HG03025 (cell line): ENCODE measurements around the gene DDX18.
"Not testable (repeated sequence)": the region's sequence is repeated elsewhere in the genome, so short reads cannot be mapped to it uniquely, and the experiment has no call there.

Source experiments
- ATAC-seq: cut with Tn5 transposase; IDR thresholded peaks from one replicate; pipeline ENCODE4 v1.9.1; 2021; ENCODE audit warnings: mild to moderate bottlenecking, moderate library complexity; ENCODE audit not compliant: unreplicated experiment, low FRiP score

Gene DDX18

DNA sequence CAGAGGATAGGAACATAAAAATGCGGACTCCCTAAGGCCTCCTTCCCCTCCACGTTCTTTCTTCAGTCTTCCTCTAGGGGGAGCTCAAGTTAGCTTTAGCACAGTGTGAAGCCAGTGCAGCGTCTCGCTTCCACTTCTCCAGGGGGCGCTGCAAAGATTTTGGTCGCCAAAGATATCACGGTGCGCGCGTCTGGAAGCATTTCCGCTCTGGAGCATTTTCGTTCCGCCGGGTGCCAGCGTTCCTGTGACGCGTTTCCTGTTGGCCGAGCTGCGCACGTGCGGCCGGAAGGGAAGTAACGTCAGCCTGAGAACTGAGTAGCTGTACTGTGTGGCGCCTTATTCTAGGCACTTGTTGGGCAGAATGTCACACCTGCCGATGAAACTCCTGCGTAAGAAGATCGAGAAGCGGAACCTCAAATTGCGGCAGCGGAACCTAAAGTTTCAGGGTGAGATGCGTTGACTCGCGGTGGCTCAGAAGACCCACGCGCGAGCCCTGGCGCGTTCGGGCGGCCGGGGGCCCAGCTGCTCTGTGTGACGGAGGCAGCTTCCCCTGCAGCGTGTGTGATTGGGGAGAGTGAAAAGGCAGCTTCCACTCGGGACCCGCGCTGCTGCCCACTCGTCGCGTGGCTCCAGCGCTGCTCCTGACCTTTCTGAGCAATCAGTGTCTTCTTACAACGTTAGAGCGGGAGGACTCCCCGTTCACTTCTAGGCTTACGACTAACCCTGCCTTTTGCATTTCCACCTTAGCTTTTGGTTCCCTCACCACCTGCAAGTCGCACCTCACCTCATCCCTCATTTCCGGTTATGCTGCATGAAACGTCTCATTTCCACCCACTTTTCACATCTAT is at the start of gene DDX18:
Gene DDX18, plus strand, starts transcription at position 275 of the 848 bp plus-strand sequence. Its CDS starts 87 bp downstream, at position 362.
- ATAC-seq: peak; percentile 98

DNA sequence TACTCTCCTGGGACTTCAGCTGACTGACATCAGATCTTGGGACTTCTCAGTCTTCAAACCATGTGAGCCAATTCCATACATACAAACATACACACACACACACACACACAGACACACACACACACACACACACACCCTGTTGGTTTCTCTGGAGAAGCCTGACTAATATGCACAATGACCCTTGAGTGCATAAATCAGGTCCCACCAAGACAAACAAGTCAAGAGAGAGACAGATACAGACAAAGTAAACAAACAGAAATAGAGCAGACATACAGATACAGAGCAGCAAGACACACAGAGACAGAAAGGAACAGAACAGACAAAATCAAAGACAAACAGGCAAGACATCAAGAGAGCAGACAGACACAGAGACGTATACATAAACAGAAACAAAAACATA is 43.8 kb upstream of the DDX18 start:
- ATAC-seq: no peak

DNA sequence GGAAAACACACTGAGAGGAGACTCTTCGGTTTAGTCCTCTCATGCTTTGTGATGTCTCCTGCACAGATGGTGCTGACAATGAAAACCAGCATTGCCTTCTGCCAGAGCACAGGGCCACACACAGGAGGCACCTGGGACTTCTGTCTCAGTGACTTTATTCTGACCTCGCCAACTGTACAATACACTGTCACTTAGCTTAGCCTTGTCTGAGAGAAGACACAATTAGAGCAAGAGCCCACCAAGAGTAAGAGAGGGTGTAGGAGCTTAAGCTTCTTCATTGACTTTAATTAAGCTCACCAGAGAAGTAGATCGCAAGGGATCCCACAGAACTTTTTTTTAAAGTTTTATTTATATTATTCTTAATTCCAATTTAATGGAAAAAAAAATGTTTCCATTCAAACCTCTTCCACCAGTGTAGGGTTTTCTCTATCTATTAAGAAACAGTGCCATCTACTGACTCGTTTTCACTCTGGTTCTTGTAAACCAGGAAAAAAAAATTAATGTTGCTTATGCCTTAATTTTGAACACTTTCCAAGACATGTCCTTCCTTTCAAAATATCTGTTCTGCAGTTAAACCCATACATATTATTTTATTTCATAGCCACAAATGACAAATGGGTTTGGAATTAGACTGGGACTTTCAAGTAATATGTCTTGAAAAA is 42.4 kb upstream of the DDX18 start:
- ATAC-seq: no peak

DNA sequence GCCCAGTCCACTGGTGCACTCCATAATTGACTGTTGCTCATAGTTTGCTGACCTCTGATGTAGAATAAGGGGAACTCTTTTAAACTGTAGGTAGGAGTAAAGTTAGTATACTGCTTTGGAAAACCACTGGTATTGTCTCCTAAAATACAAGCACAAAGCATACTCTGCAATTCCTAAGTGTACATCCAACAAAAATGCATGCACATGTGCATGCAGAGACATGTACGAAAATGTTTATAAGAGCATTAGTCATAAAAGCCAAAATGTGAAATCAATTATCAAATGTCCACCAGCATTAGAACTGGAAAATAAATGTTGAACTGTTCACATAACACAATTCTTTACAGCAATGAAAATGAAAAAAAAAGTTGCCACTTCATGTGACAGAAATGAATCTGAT is 39.8 kb upstream of the DDX18 start:
- no peak for ATAC-seq

DNA sequence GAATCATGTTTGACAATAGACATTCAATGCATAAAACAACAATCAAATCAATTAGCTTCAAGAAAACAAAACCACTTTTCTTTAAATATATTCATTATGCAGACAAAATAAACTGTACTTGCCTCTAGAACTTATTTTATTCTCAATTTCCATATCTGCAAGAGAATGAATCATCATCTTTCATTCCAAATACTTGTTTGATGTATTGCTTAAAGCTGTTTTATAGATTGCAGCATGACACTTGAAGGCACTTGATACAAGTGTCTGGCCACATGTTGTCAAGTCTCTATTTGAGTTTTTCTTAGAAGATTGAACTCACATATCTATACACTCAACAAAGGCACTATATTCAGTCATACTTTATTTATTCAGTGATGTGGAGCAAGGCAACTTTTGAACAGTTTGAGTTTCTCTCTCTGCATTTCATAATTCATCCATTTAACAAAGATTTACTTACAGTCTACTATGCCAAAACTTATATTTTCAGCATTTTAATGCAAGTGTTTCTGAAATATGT is 38.7 kb upstream of the DDX18 start:
- ATAC-seq: no peak

DNA sequence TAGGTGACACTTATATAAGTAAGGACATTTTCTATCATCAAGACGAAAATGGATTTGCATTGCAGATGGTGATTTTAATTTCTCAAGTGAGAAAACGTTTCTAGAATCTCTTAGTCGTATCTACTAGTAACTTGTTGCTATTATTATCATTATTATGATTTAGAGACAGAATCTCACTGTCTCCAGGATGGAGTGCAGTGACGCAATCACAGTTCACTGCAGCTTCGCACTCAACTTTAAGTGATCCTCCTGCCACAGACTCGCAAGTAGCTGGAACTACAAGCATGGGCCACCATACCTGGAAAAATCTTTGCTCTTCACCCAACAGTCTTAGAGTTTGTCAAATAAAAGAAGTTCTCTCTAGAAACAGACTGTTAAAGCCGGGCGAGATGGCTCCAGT is 37.6 kb upstream of the DDX18 start:
- ATAC-seq: no peak

DNA sequence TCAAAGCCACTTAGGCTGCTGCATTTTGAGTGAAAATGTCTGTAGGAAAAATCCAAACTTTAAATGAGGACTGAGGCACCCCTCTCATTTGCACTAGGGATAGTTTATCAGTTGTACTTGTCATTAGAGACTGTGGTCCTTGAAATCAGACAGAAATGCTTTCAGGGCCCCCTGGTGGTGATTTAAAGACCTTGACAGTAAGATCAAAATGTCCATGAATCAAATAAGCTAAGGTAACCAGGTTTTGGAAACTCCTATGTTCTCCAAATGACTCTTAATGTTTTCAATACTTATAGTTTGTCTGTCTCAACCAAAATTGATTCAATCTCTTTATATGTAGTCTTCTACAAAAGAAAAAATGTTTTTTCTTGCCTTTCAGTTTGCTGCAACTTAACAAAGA is 28.8 kb upstream of the DDX18 start:
- peak; percentile 64 for ATAC-seq

DNA sequence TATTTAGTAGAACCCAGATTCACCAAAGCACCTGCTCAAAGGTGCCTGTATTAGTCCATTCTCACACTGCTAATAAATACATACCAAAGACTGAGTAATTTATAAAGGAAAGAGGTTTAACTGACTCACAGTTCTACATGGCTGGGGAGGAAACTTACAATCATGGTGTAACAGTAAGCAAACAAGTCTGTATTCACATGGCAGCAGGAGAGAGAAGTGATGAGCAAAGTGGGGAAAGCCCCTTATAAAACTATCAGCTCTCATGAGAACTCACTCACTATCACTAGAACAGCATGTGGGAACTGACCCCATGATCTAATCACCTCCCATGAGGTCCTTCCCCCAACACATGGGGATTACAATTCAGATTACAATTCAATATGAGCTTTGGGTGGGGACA is 28.0 kb upstream of the DDX18 start:
- ATAC-seq: no peak

DNA sequence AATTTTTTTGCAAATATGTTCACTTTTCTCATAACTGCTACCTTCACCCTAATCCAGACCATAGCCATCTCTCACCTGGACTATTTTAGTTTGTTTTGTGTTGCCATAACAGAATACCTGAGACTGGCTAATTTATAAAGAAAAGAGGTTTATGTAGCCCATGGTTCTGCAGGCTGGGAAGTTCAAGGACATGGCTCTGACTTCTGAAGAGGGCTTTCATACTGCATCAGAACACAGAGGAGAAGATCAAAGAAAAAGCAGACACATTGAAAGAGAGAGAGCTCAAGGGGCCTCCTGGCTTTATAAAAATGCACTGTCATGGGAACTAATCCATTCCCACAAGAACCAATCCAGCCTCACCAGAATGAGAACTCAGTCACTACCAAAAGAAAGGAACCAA is 25.0 kb upstream of the DDX18 start:
- ATAC-seq: no peak

DNA sequence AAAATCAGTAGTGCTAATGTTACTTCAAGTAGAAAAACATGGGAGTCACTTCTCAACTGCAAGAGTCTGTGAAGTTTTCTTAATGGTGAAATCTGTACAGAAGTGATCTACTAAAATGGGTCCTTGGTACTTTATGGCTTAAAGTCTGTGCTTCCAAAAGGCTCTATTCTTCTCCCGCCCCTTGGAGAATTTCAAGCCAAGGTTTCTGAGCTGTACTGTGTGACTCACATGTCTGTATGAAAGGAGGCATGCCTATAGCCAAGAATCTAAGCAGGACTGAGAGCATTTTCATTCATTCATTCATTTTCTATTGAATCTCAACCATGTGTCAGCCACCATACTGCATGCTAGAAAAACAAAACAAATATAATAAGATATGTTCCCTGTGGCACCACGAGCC is 19.8 kb upstream of the DDX18 start:
- ATAC-seq: no peak

DNA sequence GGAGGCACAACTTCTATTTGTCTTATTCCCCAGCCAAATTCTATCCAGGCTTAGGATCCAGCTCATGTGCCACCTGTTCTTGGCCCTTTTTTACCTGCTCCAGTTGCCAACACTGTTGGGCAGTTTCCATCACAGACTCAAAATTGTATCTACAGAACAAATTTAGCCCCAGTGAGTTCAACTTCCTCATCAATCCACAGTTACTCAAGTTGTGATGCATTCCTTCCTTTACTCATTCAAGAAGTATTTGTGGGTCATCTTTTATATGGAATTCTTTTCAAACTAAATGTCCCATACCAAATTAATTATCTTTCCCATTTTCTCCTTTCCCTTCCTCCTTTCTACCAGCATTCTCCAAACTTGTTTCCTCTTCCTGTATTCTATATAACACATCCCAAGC is 12.7 kb upstream of the DDX18 start:
- ATAC-seq: no peak

DNA sequence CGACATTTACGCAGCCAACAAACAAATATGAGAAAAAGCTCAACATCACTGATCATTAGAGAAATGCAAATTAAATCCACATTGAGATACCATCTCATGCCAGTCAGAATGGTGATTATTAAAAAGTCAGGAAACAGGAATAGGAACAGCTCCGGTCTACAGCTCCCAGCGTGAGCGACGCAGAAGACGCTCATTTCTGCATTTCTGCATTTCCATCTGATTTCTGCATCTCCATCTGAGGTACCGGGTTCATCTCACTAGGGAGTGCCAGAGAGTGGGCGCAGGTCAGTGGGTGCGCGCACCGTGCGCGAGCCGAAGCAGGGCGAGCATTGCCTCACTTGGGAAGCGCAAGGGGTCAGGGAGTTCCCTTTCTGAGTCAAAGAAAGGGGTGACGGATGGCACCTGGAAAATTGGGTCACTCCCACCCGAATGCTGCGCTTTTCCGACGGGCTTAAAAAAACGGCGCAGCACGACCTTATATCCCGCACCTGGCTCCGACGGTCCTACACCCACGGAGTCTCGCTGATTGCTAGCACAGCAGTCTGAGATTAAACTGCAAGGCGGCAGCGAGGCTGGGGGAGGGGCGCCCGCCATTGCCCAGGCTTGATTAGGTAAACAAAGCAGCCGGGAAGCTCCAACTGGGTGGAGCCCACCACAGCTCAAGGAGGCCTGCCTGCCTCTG is 10.7 kb upstream of the DDX18 start:
- ATAC-seq: not testable (repeated sequence)

DNA sequence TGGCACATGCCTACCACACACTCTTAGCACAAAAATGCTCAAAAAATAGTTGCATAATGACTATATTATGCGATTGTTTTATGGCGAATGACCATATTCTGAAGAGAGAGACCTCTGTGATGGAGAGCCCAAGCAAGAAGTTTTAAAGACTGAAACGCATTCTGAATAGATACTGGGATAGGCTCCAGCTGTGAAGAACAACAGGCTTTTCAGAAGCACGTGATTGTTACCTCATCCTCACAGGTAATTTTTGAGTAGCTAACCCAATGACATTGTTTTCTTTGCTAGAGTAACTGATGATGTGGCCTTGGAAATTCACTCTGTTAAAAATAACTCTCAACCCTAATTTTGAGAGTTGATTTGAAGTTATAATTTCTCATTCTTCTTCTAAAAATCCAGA is 2.0 kb upstream of the DDX18 start:
- no peak for ATAC-seq

DNA sequence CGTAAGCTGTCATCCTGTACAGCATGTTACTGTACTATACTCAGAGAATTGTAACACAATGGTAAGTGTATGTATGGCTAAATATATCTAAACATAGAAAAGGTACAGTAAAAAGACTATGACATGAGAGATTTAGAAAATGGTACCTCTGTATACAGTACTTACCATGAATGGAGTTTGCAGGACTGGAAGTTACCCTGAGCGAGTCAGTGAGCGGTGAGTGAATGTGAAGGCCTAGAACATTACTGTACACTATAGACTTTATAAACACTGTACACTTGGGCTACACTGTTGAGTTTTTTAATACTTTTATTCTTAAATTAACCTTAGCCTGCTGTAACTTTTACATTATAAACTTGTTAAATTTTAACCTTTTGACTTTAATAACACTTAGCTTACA is 1.5 kb downstream of the DDX18 start:
- no peak for ATAC-seq

DNA sequence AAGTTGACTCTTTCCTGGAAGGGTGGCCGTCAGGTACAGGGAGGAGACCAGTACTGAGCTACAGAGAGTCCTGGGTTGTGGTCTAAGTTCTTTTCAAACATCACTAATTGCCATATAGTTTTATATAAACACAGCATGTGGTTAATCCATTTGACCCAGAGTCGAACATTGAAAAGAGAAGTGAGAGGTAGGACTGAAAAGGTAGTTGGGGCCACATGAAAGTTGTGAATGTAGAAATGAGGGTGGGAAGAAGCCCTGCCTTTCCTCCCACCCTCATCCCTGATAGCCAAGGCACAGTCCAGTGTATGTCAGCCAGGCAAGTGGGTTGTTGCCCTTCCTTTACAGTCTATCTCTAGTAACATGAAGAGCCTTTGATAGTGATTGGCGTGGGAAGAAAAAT is 4.4 kb downstream of the DDX18 start:
- ATAC-seq: no peak

DNA sequence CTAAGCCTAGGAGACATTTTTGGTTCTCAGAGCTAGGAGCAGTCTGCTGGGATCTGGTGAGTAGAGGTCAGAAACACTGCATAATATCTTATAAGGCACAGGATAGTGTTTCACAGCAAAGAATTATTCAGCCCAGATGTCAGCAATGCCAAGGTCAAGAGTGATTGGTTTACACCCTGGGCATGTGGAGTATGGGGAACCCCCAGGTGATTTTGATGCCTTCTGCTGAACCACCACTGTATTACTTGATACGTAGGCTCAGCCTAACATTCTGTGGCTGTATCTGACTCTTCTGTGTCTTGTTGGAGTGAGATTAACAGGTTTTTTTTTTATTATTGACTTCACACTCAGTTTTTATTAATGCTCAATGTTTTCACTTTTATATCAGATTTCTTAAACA is 6.0 kb downstream of the DDX18 start:
- ATAC-seq: no peak

DNA sequence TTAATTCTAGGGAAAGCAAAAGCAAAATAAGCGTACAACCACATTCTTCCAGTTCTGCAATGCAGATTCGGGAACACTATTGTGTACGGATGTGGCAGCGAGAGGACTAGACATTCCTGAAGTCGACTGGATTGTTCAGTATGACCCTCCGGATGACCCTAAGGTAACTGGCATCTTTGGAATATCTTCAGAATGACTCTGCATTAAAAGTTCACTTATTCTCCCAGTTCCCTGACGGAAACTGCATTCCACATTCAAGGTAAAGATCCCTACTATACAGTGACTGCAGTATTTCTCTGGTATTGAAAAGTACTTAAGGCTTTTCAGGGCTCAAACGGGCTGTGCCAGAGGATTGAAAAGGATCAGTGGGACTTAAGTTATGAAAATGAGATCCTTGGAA is 10.9 kb downstream of the DDX18 start:
- no peak for ATAC-seq

DNA sequence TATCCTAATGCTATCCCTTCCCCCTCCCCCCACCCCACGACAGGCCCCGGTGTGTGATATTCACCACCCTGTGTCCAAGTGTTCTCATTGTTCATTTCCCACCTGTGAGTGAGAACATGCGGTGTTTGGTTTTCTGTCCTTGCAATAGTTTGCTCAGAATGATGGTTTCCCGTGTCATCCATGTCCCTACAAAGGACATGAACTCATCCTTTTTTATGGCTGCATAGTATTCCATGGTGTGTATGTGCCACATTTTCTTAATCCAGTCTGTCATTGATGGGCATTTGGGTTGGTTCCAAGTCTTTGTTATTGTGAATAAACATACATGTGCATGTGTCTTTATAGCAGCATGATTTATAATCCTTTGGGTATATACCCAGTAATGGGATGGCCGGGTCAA is 13.0 kb downstream of the DDX18 start:
- not testable (repeated sequence) for ATAC-seq

DNA sequence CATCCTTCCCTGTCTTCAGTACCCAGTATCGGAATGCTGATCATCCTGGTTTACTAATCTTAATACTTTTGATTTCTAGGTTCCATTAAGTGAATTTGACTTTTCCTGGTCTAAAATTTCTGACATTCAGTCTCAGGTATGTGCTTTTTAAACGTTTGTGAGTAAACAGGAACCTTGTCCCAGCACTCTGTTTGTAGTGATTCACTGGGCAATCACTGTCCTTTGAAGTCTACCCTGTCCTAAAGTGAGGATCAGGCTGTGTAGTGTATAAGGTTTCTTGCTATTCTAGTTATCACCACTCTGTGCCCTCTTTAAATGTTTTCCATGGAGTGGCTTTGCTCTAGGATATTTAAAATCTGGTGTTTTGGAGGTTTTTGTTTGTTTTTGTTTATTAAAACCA is 14.4 kb downstream of the DDX18 start:
- ATAC-seq: no peak

DNA sequence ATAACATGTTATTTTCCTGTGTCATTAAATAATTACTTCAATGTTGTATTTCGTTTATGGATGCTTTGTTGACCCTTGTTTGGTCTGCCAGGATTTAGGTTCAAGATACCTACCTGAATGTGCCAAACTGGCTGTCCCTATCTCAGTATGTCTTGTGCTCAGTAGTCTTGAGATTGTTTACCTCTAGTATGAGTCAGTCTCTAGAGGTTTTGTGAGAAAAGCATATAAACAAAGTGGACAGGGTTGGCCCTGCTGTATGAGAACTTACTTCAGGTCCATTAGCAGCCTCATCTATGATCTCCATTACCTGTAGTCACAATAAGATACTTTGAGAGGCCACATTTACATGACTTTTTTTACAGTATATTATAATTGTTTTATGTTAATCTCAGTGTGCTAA is 17.8 kb downstream of the DDX18 start:
- ATAC-seq: no peak

DNA sequence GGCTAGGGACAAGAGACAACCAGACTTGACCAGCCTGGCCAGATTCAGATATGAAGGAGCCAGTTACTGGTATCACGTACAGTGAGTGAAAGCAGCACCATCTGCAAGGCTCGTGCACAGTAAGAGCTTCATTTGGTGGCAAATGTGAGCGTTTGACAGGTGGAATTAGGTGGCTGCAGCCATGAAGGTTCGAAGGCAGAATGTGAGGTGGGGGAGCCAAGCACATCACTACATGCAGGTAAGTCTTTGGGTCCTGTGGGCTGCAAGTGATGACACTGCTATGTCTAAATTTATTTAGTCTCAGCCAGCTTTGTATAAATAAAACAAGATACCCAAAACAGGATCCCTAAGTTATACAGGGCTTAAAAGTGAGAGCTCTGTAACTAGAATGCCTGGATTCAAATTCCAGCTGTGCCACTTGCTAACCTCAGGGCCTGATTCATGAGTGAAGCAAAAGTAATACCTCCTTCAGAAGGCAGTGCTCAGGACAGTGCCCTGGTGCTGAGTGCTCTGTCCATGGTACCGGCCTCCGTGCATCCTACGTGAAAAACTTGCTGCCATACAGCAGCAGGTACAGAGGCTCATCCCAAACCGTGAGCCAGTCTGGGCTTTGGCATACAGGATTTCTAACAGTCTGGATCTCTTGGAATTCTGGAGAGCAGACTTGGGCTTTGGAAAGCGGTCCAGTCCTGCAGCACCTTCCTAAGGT is 18.6 kb downstream of the DDX18 start:
- ATAC-seq: no peak
